ENCODE data around the gene SSUH2.
"Not testable (repeated sequence)": the region's sequence is repeated elsewhere in the genome, so short reads cannot be mapped to it uniquely, and the experiment has no call there.

Gene SSUH2

GRCh38 chr3:8595695-8596115 lies 48.9 kb downstream of the SSUH2 start:
- Mint-ChIP-seq H3K27ac (no peak overlapping the region), H3K9me3 (no peaks in the 10 kb centered on the region), H3K4me1 (no peaks in the 10 kb centered on the region), H3K27me3 (no peaks in the 10 kb centered on the region), H3K4me3 (no peak overlapping the region)
- DNase-seq (no peak), ATAC-seq (peak; percentile 20)

- H3K27me3 Mint-ChIP-seq: no peaks in the 10 kb centered on the region
- ATAC-seq: no peak
- no peak for DNase-seq
- H3K9me3 Mint-ChIP-seq: no peaks in the 10 kb centered on the region
- no peak overlapping the region for H3K27ac Mint-ChIP-seq
- no peaks in the 10 kb centered on the region for H3K4me1 Mint-ChIP-seq
- no peak overlapping the region for H3K4me3 Mint-ChIP-seq
Observed at GRCh38 chr3:8595252-8595651, 49.3 kb downstream of the SSUH2 start.

- Mint-ChIP-seq H3K27ac (no peak overlapping the region), H3K4me1 (no peaks in the 10 kb centered on the region), H3K9me3 (no peaks in the 10 kb centered on the region), H3K4me3 (no peak overlapping the region), H3K27me3 (no peaks in the 10 kb centered on the region)
- ATAC-seq (no peak), DNase-seq (no peak)
Observed at GRCh38 chr3:8593021-8593827, 51.4 kb downstream of the SSUH2 start.

GRCh38 chr3:8589880-8590556 lies 54.6 kb downstream of the SSUH2 start:
- no peak overlapping the region for H3K27ac Mint-ChIP-seq
- no peak for ATAC-seq
- no peak for DNase-seq
- H3K27me3 Mint-ChIP-seq: peaks cover 15% of the 10 kb centered on the region
- no peaks in the 10 kb centered on the region for H3K9me3 Mint-ChIP-seq
- no peak overlapping the region for H3K4me3 Mint-ChIP-seq
- H3K4me1 Mint-ChIP-seq: no peaks in the 10 kb centered on the region

- Mint-ChIP-seq H3K4me3 (no peak overlapping the region), H3K27ac (no peak overlapping the region), H3K4me1 (no peaks in the 10 kb centered on the region), H3K27me3 (peaks cover 15% of the 10 kb centered on the region), H3K9me3 (no peaks in the 10 kb centered on the region)
- DNase-seq (no peak), ATAC-seq (no peak)
Observed at GRCh38 chr3:8584661-8585060, 59.9 kb downstream of the SSUH2 start.

- H3K27me3 Mint-ChIP-seq: peaks cover 15% of the 10 kb centered on the region
- no peak overlapping the region for H3K27ac Mint-ChIP-seq
- H3K4me1 Mint-ChIP-seq: no peaks in the 10 kb centered on the region
- DNase-seq (no peak), ATAC-seq (no peak)
- H3K4me3 Mint-ChIP-seq: no peak overlapping the region
- H3K9me3 Mint-ChIP-seq: no peaks in the 10 kb centered on the region
Observed at GRCh38 chr3:8581806-8582445, 62.7 kb downstream of the SSUH2 start.

GRCh38 chr3:8581373-8581772 lies 63.2 kb downstream of the SSUH2 start:
- no peak for DNase-seq
- Mint-ChIP-seq H3K9me3 (no peaks in the 10 kb centered on the region), H3K27me3 (peaks cover 11% of the 10 kb centered on the region), H3K27ac (no peak overlapping the region), H3K4me3 (no peak overlapping the region), H3K4me1 (no peaks in the 10 kb centered on the region)
- no peak for ATAC-seq

- not testable (repeated sequence) for H3K4me1 Mint-ChIP-seq, H3K9me3 Mint-ChIP-seq, DNase-seq, H3K27me3 Mint-ChIP-seq, ATAC-seq, H3K4me3 Mint-ChIP-seq, H3K27ac Mint-ChIP-seq
Observed at GRCh38 chr3:8580434-8580833, 64.2 kb downstream of the SSUH2 start.

GRCh38 chr3:8579943-8580342 lies 64.7 kb downstream of the SSUH2 start:
- no peaks in the 10 kb centered on the region for H3K4me1 Mint-ChIP-seq
- ATAC-seq: no peak

GRCh38 chr3:8579096-8579495 lies 65.5 kb downstream of the SSUH2 start:
- Mint-ChIP-seq H3K9me3 (no peaks in the 10 kb centered on the region), H3K4me1 (no peaks in the 10 kb centered on the region)
- peak; percentile 35 for ATAC-seq

More at GRCh38 chr3:8579943-8580342, 64.7 kb downstream of the SSUH2 start:
- no peak overlapping the region for H3K4me3 Mint-ChIP-seq
- H3K27me3 Mint-ChIP-seq: no peaks in the 10 kb centered on the region
- H3K9me3 Mint-ChIP-seq: no peaks in the 10 kb centered on the region
- peak overlapping the region in 1 of 2 donors; percentile 93 for H3K27ac Mint-ChIP-seq
- no peak for DNase-seq

GRCh38 chr3:8578282-8578681 lies 66.3 kb downstream of the SSUH2 start:
- Mint-ChIP-seq H3K27ac (no peak overlapping the region), H3K27me3 (no peaks in the 10 kb centered on the region), H3K4me3 (no peak overlapping the region), H3K4me1 (no peaks in the 10 kb centered on the region), H3K9me3 (no peaks in the 10 kb centered on the region)
- ATAC-seq (no peak), DNase-seq (no peak)

More at GRCh38 chr3:8579096-8579495, 65.5 kb downstream of the SSUH2 start:
- Mint-ChIP-seq H3K27me3 (no peaks in the 10 kb centered on the region), H3K4me3 (no peak overlapping the region), H3K27ac (no peak overlapping the region)
- no peak for DNase-seq

GRCh38 chr3:8576841-8577571 lies 67.6 kb downstream of the SSUH2 start:
- Mint-ChIP-seq H3K4me1 (no peaks in the 10 kb centered on the region), H3K27me3 (no peaks in the 10 kb centered on the region), H3K4me3 (no peak overlapping the region), H3K9me3 (no peaks in the 10 kb centered on the region), H3K27ac (no peak overlapping the region)
- DNase-seq: no peak
- no peak for ATAC-seq

GRCh38 chr3:8576436-8576835 lies 68.2 kb downstream of the SSUH2 start:
- H3K4me3 Mint-ChIP-seq: no peak overlapping the region
- no peak for ATAC-seq
- peaks cover 2% of the 10 kb centered on the region for H3K4me1 Mint-ChIP-seq
- no peaks in the 10 kb centered on the region for H3K27me3 Mint-ChIP-seq
- DNase-seq: no peak
- H3K9me3 Mint-ChIP-seq: no peaks in the 10 kb centered on the region
- H3K27ac Mint-ChIP-seq: no peak overlapping the region

- Mint-ChIP-seq H3K27me3 (no peaks in the 10 kb centered on the region), H3K4me1 (peaks cover 11% of the 10 kb centered on the region), H3K9me3 (no peaks in the 10 kb centered on the region), H3K4me3 (no peak overlapping the region), H3K27ac (no peak overlapping the region)
- ATAC-seq: no peak
- DNase-seq: no peak
Observed at GRCh38 chr3:8575364-8576104, 69.1 kb downstream of the SSUH2 start.

All from stimulated activated naive CD8-positive, alpha-beta T cell treated with anti-CD3 and anti-CD28 coated beads, Interleukin-15, amount 100 ng/mL, for 72 hours (primary cell).